Sigmoid colon (tissue), 7 donors: ENCODE results near the gene IQCE. TPM values are rescaled to one million over a fixed set of nuclear protein-coding genes. Genes with fewer than 3 reads are reported as not detected.
A peak's percentile ranks its signal among the peaks of the same experiment; 100 is the strongest.
"Not testable (repeated sequence)": the region's sequence is repeated elsewhere in the genome, so short reads cannot be mapped to it uniquely, and the experiment has no call there.

Experiments
- DNase-seq: peaks from one replicate; pipeline ENCODE4 v3.0.0-alpha.2; 2019
- H3K27ac ChIP-seq, 4 donors: fragments of 200-600 bp; sonication (generic); one replicate each; pipeline ENCODE4 v1.5.1; 2016 to 2019; ENCODE audit warnings: mild to moderate bottlenecking in 1 of 4
- H3K27me3 ChIP-seq, 3 donors: fragments of 200-600 bp; sonication (generic); one replicate each; pipeline ENCODE4 v1.5.1; 2019; ENCODE audit warnings: mild to moderate bottlenecking in 1 of 3
- H3K36me3 ChIP-seq, 4 donors: fragments of 200-600 bp; sonication (generic); one replicate each; pipeline ENCODE4 v1.5.1; 2016 to 2019
- H3K4me1 ChIP-seq, 4 donors: fragments of 200-600 bp; sonication (generic); one replicate each; pipeline ENCODE4 v1.5.1; 2017 to 2019
- H3K4me3 ChIP-seq, 4 donors: fragments of 200-600 bp; sonication (generic); one replicate each; pipeline ENCODE4 v1.5.1; 2017 to 2019; ENCODE audit warnings: mild to moderate bottlenecking in 2 of 4, moderate library complexity in 1 of 4
- H3K9me3 ChIP-seq, 4 donors: fragments of 200-600 bp in 3 of 4; sonication (generic) in 3 of 4; one replicate each; pipeline versions ENCODE4 v1.5.1 to v1.6.1; 2013 to 2019
- EP300 ChIP-seq, 4 donors: sonication (generic); formaldehyde crosslinking; IDR thresholded peaks; one replicate each; pipeline ENCODE4 v1.6.1; 2017; ENCODE audit warnings: antibody characterized with exemption in 4 of 4
- POLR2A ChIP-seq, 2 donors: fragments of 450-650 bp; IDR thresholded peaks; one replicate each; pipeline ENCODE4 v1.6.1; 2016; ENCODE audit warnings: antibody characterized with exemption in 2 of 2, mild to moderate bottlenecking in 2 of 2, moderate library complexity in 2 of 2
- POLR2AphosphoS5 ChIP-seq, 4 donors: sonication (generic); formaldehyde crosslinking; IDR thresholded peaks; one replicate each; pipeline ENCODE4 v1.6.1; 2017; ENCODE audit warnings: antibody characterized with exemption in 4 of 4
- WGBS, 2 donors: extraction: QIAGEN DNeasy Blood & Tissue Kit; methylation state at CpG; one replicate each; pipeline ENCODE4 v1.1.7; 2013; 5-methylcytosine and 5-hydroxymethylcytosine counted together
- intact Hi-C: fragments of 100-400 bp; cut with DNase I; formaldehyde crosslinking; loops from one replicate; pipeline ENCODE4 v1.15.1; 2023
- polyA plus RNA-seq, 3 donors: library from polyadenylated mRNA; stranded (reverse); fragments of 200-250 nt; gene quantifications; one replicate each; pipeline ENCODE4 v1.2.3, GENCODE V29; 2013
- total RNA-seq, 4 donors: library from RNA; depleted of rRNA; stranded (reverse); fragments of >200 nt; gene quantifications; one replicate each; pipeline ENCODE4 v1.1.0, GENCODE V29; 2016
- TF ChIP-seq, protein P1 (sequence below), 4 experiments: fragments of 450-650 bp in 3 of 4; fragments of 200-600 bp in 1 of 4; IDR thresholded peaks; one replicate each; pipeline ENCODE4 v1.5.1; 2016 to 2019; ENCODE audit warnings: antibody characterized with exemption in 4 of 4, mild to moderate bottlenecking in 3 of 4, moderate library complexity in 2 of 4
- donor health status: healthy with polysubstance abuse.
- donor health status: Bipolar disorder and iron deficiency.
- donor health status: healthy.

Gene IQCE
- total and polyA plus RNA-seq, 7 donors: 6.4 to 22.4 (median 9.6) TPM

DNA sequence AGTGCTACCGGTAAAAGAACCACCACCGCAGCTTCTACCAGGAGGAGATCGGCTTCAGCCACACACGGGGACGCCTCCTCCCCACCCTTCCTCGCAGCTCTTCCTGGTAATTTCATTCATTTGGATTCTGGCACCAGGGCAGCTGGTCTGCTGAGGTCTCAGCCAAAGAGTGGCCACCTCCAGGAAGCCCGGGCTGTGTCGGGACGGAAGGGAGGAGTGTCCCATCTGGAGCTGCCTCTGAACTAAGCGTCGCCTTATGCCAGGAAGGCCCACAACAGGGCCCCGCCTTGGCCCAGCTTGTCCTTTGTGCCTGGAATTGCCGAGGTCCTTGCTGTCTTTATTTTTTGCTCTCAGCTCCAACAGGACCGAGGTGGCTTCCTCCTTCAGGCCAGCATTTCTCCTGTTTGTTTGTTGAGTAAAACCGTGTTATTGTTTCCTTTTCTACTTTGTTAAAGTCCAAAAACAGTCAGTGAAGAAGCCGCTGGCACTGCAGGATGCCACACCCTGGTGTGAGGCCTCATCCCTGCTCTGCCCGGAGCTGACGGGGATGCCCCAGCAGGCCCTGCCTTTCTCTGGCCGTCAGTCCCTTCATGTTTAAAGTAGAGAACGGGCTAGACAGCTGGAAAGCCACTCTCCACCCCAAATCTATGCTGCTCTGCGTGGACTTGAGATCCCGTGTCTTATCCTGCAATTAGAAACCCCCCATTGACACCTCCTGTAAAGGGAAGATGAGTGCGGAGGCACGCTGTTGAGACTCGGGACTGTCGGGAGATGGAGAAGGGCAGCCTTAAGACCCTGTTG, 48.5 kb downstream of the IQCE start:
- Histone ChIP-seq H3K4me3 (no peak overlapping the region), H3K27ac (peak overlapping the region; percentile 42 to 63 (median 58)), H3K4me1 (no peaks in the 10 kb centered on the region), H3K27me3 (no peaks in the 10 kb centered on the region), H3K36me3 (peaks cover 0 to 12% (median 0%) of the 10 kb centered on the region in 4 donors), H3K9me3 (no peaks in the 10 kb centered on the region)
- TF ChIP-seq EP300 (IDR thresholded peaks at IDR 0.05) (peak in 1 of 4 donors; percentile 25), POLR2A (IDR thresholded peaks at IDR 0.05) (no peak), POLR2AphosphoS5 (IDR thresholded peaks at IDR 0.05) (peak in 3 of 4 donors; percentile 34 to 61 (median 47))
- TF ChIP-seq, protein P1, sequence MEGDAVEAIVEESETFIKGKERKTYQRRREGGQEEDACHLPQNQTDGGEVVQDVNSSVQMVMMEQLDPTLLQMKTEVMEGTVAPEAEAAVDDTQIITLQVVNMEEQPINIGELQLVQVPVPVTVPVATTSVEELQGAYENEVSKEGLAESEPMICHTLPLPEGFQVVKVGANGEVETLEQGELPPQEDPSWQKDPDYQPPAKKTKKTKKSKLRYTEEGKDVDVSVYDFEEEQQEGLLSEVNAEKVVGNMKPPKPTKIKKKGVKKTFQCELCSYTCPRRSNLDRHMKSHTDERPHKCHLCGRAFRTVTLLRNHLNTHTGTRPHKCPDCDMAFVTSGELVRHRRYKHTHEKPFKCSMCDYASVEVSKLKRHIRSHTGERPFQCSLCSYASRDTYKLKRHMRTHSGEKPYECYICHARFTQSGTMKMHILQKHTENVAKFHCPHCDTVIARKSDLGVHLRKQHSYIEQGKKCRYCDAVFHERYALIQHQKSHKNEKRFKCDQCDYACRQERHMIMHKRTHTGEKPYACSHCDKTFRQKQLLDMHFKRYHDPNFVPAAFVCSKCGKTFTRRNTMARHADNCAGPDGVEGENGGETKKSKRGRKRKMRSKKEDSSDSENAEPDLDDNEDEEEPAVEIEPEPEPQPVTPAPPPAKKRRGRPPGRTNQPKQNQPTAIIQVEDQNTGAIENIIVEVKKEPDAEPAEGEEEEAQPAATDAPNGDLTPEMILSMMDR (IDR thresholded peaks at IDR 0.05): no peak
- intact Hi-C loops: no loop called here
- WGBS, 2 donors: 53 to 70% methylated on average over 26 of the region's 26 CpGs
- peak; percentile 82 for DNase-seq

DNA sequence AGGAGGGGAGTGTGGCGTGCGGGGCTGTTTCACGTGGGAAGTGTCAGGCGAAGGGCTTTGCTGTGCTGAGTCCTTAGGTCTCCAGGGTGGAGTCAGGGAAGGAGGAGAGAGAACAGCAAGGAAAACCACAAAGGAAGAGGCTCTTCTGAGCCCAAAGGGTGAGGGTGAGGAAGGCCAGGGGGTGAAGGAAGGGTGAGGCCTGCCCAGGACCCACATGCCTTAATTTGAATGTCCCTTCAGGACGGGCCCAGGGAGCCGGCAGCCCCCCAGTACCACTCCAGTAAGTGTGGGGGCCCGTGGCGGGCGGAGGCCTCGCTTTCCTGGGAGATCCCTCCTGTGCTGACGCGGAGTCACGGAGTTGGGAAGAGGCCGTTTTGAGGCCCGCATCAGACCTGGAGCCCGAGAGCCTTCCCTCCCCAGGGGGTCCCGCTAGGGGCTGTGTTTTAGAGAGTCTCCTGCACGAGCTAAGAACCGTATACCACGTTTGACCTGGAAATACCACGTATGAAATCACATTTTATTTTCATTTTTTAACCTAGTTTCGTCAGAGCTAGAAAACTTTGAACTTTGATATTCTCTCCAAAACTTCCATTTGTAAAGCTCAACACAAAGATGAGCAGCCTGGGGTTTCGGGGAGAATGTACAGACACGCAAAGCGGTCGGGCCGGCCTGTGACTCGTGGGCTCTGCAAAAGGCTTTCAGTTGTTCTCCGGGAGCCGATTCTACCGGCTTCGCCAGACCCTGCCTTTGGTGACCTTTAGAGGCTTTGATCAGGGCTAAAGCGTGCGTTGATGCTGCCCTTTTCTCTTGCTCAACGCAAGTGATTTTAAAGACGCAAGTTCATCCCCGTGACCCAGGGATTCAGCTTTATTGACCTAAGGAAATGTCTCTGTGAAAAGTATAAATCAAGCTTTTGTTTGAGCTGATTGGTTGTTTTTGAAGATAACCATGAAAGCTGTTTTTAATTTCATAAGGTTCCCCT, 49.4 kb downstream of the IQCE start:
- Histone ChIP-seq H3K27ac (peak overlapping the region; percentile 42 to 63 (median 58)), H3K4me1 (peaks cover 0 to 1% (median 0%) of the 10 kb centered on the region in 4 donors), H3K9me3 (no peaks in the 10 kb centered on the region), H3K27me3 (no peaks in the 10 kb centered on the region), H3K36me3 (peaks cover 0 to 12% (median 0%) of the 10 kb centered on the region in 4 donors), H3K4me3 (no peak overlapping the region)
- WGBS, 2 donors: 79 to 90% methylated on average over 37 of the region's 37 CpGs
- intact Hi-C loops: no loop called here
- no peak for TF ChIP-seq POLR2A (IDR thresholded peaks at IDR 0.05)
- TF ChIP-seq EP300 (IDR thresholded peaks at IDR 0.05): no peak
- TF ChIP-seq POLR2AphosphoS5 (IDR thresholded peaks at IDR 0.05): no peak
- TF ChIP-seq, protein P1 (IDR thresholded peaks at IDR 0.05): no peak
- no peak for DNase-seq

DNA sequence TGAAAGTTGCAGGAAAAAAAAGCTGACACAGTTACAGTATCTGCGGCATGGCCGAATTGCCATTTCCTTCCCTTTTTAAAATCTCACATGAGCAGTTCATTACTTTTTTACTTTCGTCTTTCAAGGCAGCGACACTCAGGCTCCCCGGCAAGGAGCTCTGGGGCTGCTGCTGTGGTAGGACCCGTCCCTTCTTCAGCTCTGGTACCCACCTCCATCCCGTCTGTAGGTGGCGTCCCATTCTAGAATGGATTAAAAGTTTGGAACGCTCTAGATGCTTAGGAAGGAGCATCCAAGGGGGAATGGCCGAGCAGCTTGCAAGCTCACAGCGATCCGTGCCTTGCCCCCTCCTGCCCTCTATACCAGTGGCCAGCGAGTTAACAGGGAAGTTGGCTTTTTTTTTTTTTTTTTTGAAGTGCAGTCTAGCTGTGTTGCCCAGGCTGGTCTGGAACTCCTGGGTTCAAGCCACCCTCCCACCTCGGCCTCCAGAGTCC, 50.2 kb downstream of the IQCE start:
- Histone ChIP-seq H3K4me3 (no peak overlapping the region), H3K9me3 (no peaks in the 10 kb centered on the region), H3K27me3 (no peaks in the 10 kb centered on the region), H3K27ac (peak overlapping the region; percentile 22 to 57 (median 30)), H3K4me1 (peaks cover 0 to 9% (median 7%) of the 10 kb centered on the region in 4 donors), H3K36me3 (peaks cover 0 to 12% (median 0%) of the 10 kb centered on the region in 4 donors)
- 44 to 73% methylated on average over 14 of the region's 14 CpGs for WGBS, 2 donors
- intact Hi-C loops: no loop called here
- DNase-seq: no peak
- no peak for TF ChIP-seq POLR2A (IDR thresholded peaks at IDR 0.05)
- no peak for TF ChIP-seq EP300 (IDR thresholded peaks at IDR 0.05)
- TF ChIP-seq, protein P1 (IDR thresholded peaks at IDR 0.05): peak in 1 of 4 experiments; percentile 17
- TF ChIP-seq POLR2AphosphoS5 (IDR thresholded peaks at IDR 0.05): no peak

DNA sequence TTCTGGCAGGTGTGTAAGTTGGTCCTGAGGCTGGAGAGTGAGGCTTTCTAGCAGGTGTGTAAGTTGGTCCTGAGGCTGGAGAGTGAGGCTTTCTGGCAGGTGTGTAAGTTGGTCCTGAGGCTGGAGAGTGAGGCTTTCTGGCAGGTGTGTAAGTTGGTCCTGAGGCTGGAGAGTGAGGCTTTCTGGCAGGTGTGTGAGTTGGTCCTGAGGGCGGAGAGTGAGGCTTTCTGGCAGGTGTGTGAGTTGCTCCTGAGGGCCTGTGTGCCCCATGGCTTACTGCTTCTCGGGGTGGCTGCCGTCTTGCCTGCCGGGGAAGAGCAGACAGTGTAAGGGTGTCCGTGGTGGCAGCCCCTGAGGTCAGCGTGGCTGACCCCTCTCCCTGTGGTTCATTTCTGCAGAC, 50.9 kb downstream of the IQCE start:
- Histone ChIP-seq H3K27ac (peak overlapping the region in 3 of 4 donors; percentile 27 to 57 (median 32)), H3K4me1 (peaks cover 0 to 16% (median 14%) of the 10 kb centered on the region in 4 donors)
- H3K4me3 ChIP-seq, DNase-seq, H3K36me3 ChIP-seq, H3K27me3 ChIP-seq, intact Hi-C loops, H3K9me3 ChIP-seq: not testable (repeated sequence)
- WGBS, 2 donors: 94 to 96% methylated on average over 6 of the region's 6 CpGs
